ENCODE measurements around the gene HPN. TPM values are rescaled to one million over a fixed set of nuclear protein-coding genes. Genes with fewer than 3 reads are reported as not detected.
A peak's percentile ranks its signal among the peaks of the same experiment; 100 is the strongest.
"Not testable (repeated sequence)": the region's sequence is repeated elsewhere in the genome, so short reads cannot be mapped to it uniquely, and the experiment has no call there.

The HPN gene
- total and polyA plus RNA-seq, 2 experiments from 2014 or later = 21.3 to 36.2 TPM

- Histone ChIP-seq H3K4me1 (ENCODE audit: low read depth) (peaks cover 6% of the 10 kb centered on the region), H3K27ac (no peak overlapping the region), H3K27me3 (no peaks in the 10 kb centered on the region), H3K9me3 (ENCODE audit: low read depth) (no peaks in the 10 kb centered on the region), H3K36me3 (peaks cover 40% of the 10 kb centered on the region), H3K4me3 (no peak overlapping the region)
- peak; percentile 99 for TF ChIP-seq CTCF (IDR thresholded peaks at IDR 0.05; ENCODE audit: low read depth, low read length)
- peak; percentile 76 to 89 for DNase-seq (ENCODE audit: low read depth in 1 of 2, low spot score in 1 of 2)
Measured at GRCh38 chr19:35013041-35013819, 28.3 kb upstream of the HPN start.

GRCh38 chr19:35013820-35014754, 27.4 kb upstream of the HPN start:
- no peak for TF ChIP-seq CTCF (IDR thresholded peaks at IDR 0.05; ENCODE audit: low read depth, low read length)
- no peaks in the 10 kb centered on the region for H3K9me3 ChIP-seq (ENCODE audit: low read depth)
- H3K27me3 ChIP-seq = no peaks in the 10 kb centered on the region
- peak in 1 of 2 donors; percentile 38 for DNase-seq (ENCODE audit: low read depth in 1 of 2, low spot score in 1 of 2)
- H3K4me3 ChIP-seq = no peak overlapping the region
- H3K4me1 ChIP-seq (ENCODE audit: low read depth) = peaks cover 6% of the 10 kb centered on the region
- peaks cover 42% of the 10 kb centered on the region for H3K36me3 ChIP-seq
- no peak overlapping the region for H3K27ac ChIP-seq

- not testable (repeated sequence) for H3K9me3 ChIP-seq (ENCODE audit: low read depth); H3K27ac ChIP-seq; H3K27me3 ChIP-seq; H3K4me1 ChIP-seq (ENCODE audit: low read depth); H3K4me3 ChIP-seq; DNase-seq (ENCODE audit: low read depth in 1 of 2, low spot score in 1 of 2)
- H3K36me3 ChIP-seq = peaks cover 43% of the 10 kb centered on the region
Measured at GRCh38 chr19:35014774-35015173, 26.7 kb upstream of the HPN start.

GRCh38 chr19:35015270-35015953, 26.1 kb upstream of the HPN start:
- Histone ChIP-seq H3K4me1 (ENCODE audit: low read depth) (peaks cover 6% of the 10 kb centered on the region), H3K36me3 (peaks cover 44% of the 10 kb centered on the region), H3K27me3 (no peaks in the 10 kb centered on the region), H3K4me3 (no peak overlapping the region), H3K9me3 (ENCODE audit: low read depth) (no peaks in the 10 kb centered on the region), H3K27ac (no peak overlapping the region)
- DNase-seq (ENCODE audit: low read depth in 1 of 2, low spot score in 1 of 2) = peak in 1 of 2 donors; percentile 60
- no peak for TF ChIP-seq CTCF (IDR thresholded peaks at IDR 0.05; ENCODE audit: low read depth, low read length)

GRCh38 chr19:35015954-35016351, 25.6 kb upstream of the HPN start:
- peaks cover 6% of the 10 kb centered on the region for H3K4me1 ChIP-seq (ENCODE audit: low read depth)
- no peaks in the 10 kb centered on the region for H3K9me3 ChIP-seq (ENCODE audit: low read depth)
- peaks cover 43% of the 10 kb centered on the region for H3K36me3 ChIP-seq
- H3K4me3 ChIP-seq = no peak overlapping the region
- TF ChIP-seq CTCF (IDR thresholded peaks at IDR 0.05; ENCODE audit: low read depth, low read length) = no peak
- no peaks in the 10 kb centered on the region for H3K27me3 ChIP-seq
- DNase-seq (ENCODE audit: low read depth in 1 of 2, low spot score in 1 of 2) = no peak
- no peak overlapping the region for H3K27ac ChIP-seq

Data from cardiac muscle cell (in vitro differentiated cells and primary cell).